Karpas-422 (cell line): ENCODE results near the gene CCN5. TPM values are rescaled to one million over a fixed set of nuclear protein-coding genes. Genes with fewer than 3 reads are reported as not detected.
A peak's percentile ranks its signal among the peaks of the same experiment; 100 is the strongest.

Source experiments
- DNase-seq: peaks from one replicate; pipeline ENCODE4 v3.0.0-alpha.2; 2015
- H2AFZ ChIP-seq: fragments of 200-600 bp; sonication (generic); 2 replicates; pipeline ENCODE4 v1.6.1; 2014; ENCODE audit warnings: antibody characterized with exemption, low read length, mixed read lengths
- H3K27ac ChIP-seq: fragments of 200-600 bp; sonication (generic); 2 replicates; pipeline ENCODE4 v1.5.1; 2014; ENCODE audit warnings: mild to moderate bottlenecking, low read length, moderate library complexity
- H3K27me3 ChIP-seq: fragments of 200-600 bp; sonication (generic); 2 replicates; pipeline ENCODE4 v1.6.1; 2014; ENCODE audit warnings: low read length, mixed read lengths
- H3K36me3 ChIP-seq: fragments of 200-600 bp; sonication (generic); 2 replicates; pipeline ENCODE4 v1.6.1; 2014; ENCODE audit warnings: low read length, mixed read lengths; ENCODE audit not compliant: insufficient read depth
- H3K4me1 ChIP-seq: fragments of 200-600 bp; sonication (generic); 2 replicates; pipeline ENCODE4 v1.6.1; 2014; ENCODE audit warnings: mild to moderate bottlenecking, low read length, mixed read lengths
- H3K4me2 ChIP-seq: fragments of 200-600 bp; sonication (generic); 2 replicates; pipeline ENCODE4 v1.6.1; 2014; ENCODE audit warnings: low read length, low read depth, mild to moderate bottlenecking; ENCODE audit not compliant: poor library complexity, severe bottlenecking
- H3K4me3 ChIP-seq: fragments of 200-600 bp; sonication (generic); 2 replicates; pipeline ENCODE4 v1.5.1; 2014; ENCODE audit warnings: mild to moderate bottlenecking, antibody characterized with exemption, low read length, mixed read lengths
- H3K79me2 ChIP-seq: fragments of 200-600 bp; sonication (generic); 2 replicates; pipeline ENCODE4 v1.6.1; 2014; ENCODE audit warnings: mild to moderate bottlenecking, low read length, mixed read lengths
- H3K9ac ChIP-seq: fragments of 200-600 bp; sonication (generic); 2 replicates; pipeline ENCODE4 v1.6.0; 2014; ENCODE audit warnings: low read length
- H3K9me2 ChIP-seq: fragments of 200-600 bp; sonication (generic), shearing (Covaris generic); replicated peaks from 2 replicates; pipeline ENCODE4 v1.6.0; 2014; ENCODE audit warnings: mild to moderate bottlenecking, low read length, moderate library complexity; ENCODE audit not compliant: insufficient read depth
- H3K9me3 ChIP-seq: fragments of 300-700, 200-600 bp; sonication (generic); 2 replicates; pipeline ENCODE4 v1.6.1; 2014; ENCODE audit warnings: low read length, mixed read lengths
- H4K20me1 ChIP-seq: fragments of 200-600 bp; sonication (generic); 2 replicates; pipeline ENCODE4 v1.6.1; 2014; ENCODE audit warnings: mild to moderate bottlenecking, antibody characterized with exemption, low read length, low read depth; ENCODE audit not compliant: insufficient read depth
- total RNA-seq: library from RNA; depleted of rRNA; stranded (reverse); fragments of >200 nt; shearing (Covaris generic); gene quantifications from 2 replicates; pipeline ENCODE4 v1.2.3, GENCODE V29; 2014; ENCODE audit warnings: low replicate concordance

The CCN5 gene
- total RNA-seq, 1 experiment from 2014 or later, result not detected

DNA sequence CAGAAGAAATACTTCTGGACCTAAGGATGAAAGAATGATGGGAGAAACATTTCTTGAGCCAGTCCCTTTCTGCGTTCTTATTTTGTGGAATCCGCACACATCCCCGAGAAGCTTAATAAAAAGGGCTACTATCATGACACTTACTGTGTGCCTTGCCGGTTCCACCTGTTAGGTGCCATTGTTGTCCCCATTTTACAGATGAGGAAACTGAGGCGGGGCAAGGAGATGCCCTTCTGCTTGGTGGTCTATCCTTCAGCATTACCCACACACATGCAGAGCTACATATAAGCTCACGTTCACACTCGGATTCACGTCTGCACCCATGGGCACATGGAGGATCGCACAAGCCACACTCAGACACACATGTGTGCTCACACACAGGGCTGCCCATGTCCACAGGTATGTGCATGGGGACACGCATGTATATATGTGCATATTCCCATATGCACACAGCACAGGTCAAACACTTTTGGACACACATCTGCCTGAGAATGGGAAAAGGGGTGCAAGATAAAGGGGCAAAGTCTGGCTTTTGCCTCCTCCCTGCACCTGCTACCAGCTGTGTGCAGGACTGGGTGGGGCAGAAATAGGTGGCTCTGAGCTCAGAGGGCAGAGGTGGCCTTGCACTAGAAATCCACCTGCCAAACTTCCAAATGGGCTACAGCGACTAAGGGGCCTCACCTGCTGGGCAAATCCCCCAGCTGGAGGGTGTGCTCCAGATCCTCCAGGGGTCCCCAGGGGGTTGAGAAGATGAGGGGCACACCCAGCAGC, 33.2 kb upstream of the CCN5 start:
- no peak for DNase-seq
- no peak overlapping the region for H3K4me3 ChIP-seq
- no peaks in the 10 kb centered on the region for H3K9me2 ChIP-seq
- H3K4me2 ChIP-seq, result no peak overlapping the region
- H2AFZ ChIP-seq, result no peak overlapping the region
- H3K4me1 ChIP-seq, result peaks cover 4% of the 10 kb centered on the region
- no peaks in the 10 kb centered on the region for H3K9me3 ChIP-seq
- H3K36me3 ChIP-seq, result no peaks in the 10 kb centered on the region
- no peaks in the 10 kb centered on the region for H3K79me2 ChIP-seq
- H3K27me3 ChIP-seq, result no peaks in the 10 kb centered on the region
- H3K27ac ChIP-seq, result no peak overlapping the region
- H3K9ac ChIP-seq, result no peak overlapping the region
- no peaks in the 10 kb centered on the region for H4K20me1 ChIP-seq

- DNase-seq, result peak; percentile 85
- Histone ChIP-seq H3K36me3 (no peaks in the 10 kb centered on the region), H2AFZ (no peak overlapping the region), H3K9me3 (no peaks in the 10 kb centered on the region), H3K4me3 (no peak overlapping the region), H3K27ac (no peak overlapping the region), H3K4me1 (peaks cover 4% of the 10 kb centered on the region), H3K4me2 (no peak overlapping the region), H3K9ac (no peak overlapping the region), H3K9me2 (no peaks in the 10 kb centered on the region), H3K27me3 (no peaks in the 10 kb centered on the region), H3K79me2 (no peaks in the 10 kb centered on the region), H4K20me1 (no peaks in the 10 kb centered on the region)
Measured at GRCh38 chr20:44683263-44684046, 31.7 kb upstream of the CCN5 start.

DNA sequence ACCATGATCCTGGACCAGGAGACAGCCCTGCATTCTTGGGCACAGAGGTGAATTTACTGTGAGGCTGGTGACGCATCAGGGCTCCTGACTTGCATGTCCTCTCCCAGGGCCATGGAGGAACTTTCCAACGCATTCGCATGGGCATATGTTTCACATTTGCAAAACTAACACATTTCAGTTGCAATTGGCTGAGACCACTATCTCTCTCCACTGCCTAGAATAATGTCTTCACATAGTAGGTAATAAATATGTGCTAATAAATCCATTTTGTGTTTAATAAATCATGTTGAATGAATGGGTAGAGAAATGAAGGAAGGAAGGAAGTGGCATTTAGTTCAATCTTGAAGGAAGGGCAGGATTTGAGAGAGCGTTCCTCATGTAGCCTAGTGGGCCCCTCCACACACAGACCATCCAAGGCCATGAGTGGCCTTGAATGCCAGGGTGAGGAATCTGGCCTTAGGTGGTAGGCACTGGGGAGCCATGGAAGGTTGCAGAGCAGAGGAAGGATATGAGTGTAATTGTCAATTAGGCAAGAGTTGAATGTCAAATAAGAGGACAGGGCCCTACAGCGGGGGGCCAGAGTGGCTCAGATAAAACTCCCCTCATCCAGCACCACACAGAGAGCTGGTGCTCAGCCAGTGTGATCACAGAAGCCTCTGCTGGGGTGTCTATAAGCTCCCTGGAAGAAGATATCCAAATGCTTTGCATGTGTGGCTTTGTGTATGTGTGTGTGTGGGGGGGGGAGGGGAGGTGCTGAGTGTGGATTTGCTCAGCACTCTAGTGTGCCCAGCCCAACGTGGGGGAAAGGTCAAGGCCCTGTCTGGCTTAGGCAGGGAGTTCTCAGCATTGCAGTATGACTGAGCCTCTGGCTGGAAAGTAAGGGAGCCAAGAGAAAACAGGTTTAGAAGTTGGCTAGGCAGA, 30.9 kb upstream of the CCN5 start:
- Histone ChIP-seq H3K4me1 (peaks cover 4% of the 10 kb centered on the region), H3K36me3 (no peaks in the 10 kb centered on the region), H3K79me2 (no peaks in the 10 kb centered on the region), H3K9me2 (no peaks in the 10 kb centered on the region), H3K27ac (no peak overlapping the region), H3K9me3 (no peaks in the 10 kb centered on the region), H2AFZ (no peak overlapping the region), H4K20me1 (no peaks in the 10 kb centered on the region), H3K27me3 (no peaks in the 10 kb centered on the region), H3K4me3 (no peak overlapping the region), H3K4me2 (no peak overlapping the region), H3K9ac (no peak overlapping the region)
- DNase-seq, result no peak

GRCh38 chr20:44686934-44687333, 28.2 kb upstream of the CCN5 start:
- H3K4me2 ChIP-seq, result no peak overlapping the region
- no peaks in the 10 kb centered on the region for H3K27me3 ChIP-seq
- no peak overlapping the region for H3K27ac ChIP-seq
- DNase-seq, result no peak
- H3K9me2 ChIP-seq, result no peaks in the 10 kb centered on the region
- no peaks in the 10 kb centered on the region for H3K79me2 ChIP-seq
- no peak overlapping the region for H3K4me3 ChIP-seq
- no peaks in the 10 kb centered on the region for H3K36me3 ChIP-seq
- no peak overlapping the region for H3K9ac ChIP-seq
- H2AFZ ChIP-seq, result no peak overlapping the region
- peaks cover 4% of the 10 kb centered on the region for H3K4me1 ChIP-seq
- no peaks in the 10 kb centered on the region for H3K9me3 ChIP-seq
- no peaks in the 10 kb centered on the region for H4K20me1 ChIP-seq

DNA sequence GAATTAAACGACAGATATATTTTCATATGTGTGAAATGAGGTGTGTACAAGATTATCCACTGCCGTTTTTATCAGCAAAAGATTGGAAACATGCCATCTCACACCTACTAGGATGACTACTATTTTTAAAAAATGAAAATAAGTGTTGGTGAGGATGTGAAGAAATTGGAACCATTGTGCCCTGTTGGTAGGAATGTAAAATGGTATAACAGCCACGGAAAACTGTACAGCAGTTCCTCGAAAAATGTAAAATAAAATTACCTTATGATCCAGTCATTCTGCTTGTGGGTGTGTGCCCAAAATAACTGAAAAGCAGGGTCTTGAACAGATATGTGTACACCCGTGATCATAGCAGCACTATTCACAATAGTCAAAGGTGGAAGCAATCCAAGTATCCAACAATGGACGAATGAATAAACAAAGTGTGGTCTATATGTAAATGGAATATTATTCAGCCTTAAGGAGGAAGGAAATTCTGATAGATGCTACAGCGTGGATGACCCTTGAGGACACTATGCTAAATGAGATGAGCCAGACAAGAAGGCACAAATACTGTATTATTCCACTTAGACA, 27.0 kb upstream of the CCN5 start:
- DNase-seq, result no peak
- H3K9ac ChIP-seq, result no peak overlapping the region
- no peaks in the 10 kb centered on the region for H3K36me3 ChIP-seq
- H3K4me3 ChIP-seq, result no peak overlapping the region
- H3K27ac ChIP-seq, result no peak overlapping the region
- no peaks in the 10 kb centered on the region for H3K79me2 ChIP-seq
- no peaks in the 10 kb centered on the region for H3K9me2 ChIP-seq
- no peak overlapping the region for H3K4me2 ChIP-seq
- no peaks in the 10 kb centered on the region for H4K20me1 ChIP-seq
- no peak overlapping the region for H2AFZ ChIP-seq
- no peaks in the 10 kb centered on the region for H3K9me3 ChIP-seq
- H3K27me3 ChIP-seq, result no peaks in the 10 kb centered on the region
- H3K4me1 ChIP-seq, result peaks cover 4% of the 10 kb centered on the region

GRCh38 chr20:44689809-44690208, 25.4 kb upstream of the CCN5 start:
- Histone ChIP-seq H3K9me2 (no peaks in the 10 kb centered on the region), H3K36me3 (no peaks in the 10 kb centered on the region), H4K20me1 (no peaks in the 10 kb centered on the region), H3K9ac (no peak overlapping the region), H3K27me3 (no peaks in the 10 kb centered on the region), H3K4me1 (no peaks in the 10 kb centered on the region), H2AFZ (no peak overlapping the region), H3K4me2 (no peak overlapping the region), H3K4me3 (no peak overlapping the region), H3K79me2 (no peaks in the 10 kb centered on the region), H3K27ac (no peak overlapping the region), H3K9me3 (no peaks in the 10 kb centered on the region)
- DNase-seq, result no peak

DNA sequence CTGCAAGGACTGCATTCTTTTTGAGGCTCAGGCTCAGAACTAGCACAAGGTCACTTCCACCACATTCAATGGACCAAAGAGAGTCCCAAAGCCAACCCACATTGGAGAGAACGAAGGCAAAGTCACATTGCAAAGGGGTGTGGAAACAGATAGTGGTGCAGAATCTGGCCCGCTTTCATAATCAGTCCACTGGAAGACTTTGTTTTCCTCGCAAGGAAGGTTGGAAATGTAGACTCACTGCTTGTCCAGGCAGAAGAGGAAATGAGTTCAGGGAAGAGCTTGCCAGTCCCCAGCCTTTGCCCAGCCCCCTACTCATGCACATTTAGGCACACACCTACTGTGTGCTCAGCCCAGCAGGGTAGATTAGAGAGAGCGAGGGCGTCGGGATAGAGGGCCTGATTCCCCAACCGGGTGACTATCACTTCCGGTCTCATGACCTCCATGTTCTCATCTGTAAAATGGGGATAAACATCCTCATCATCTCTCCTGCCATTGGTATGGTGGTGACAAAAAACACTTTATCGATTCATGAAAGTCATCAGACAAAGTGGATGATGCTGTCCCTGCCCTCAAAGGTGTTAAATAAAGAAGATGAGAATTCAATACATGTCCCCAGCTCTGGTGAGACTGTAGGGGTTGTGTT, 24.3 kb upstream of the CCN5 start:
- Histone ChIP-seq H3K36me3 (no peaks in the 10 kb centered on the region), H3K79me2 (no peaks in the 10 kb centered on the region), H3K27ac (no peak overlapping the region), H3K9me2 (no peaks in the 10 kb centered on the region), H3K9me3 (no peaks in the 10 kb centered on the region), H3K9ac (no peak overlapping the region), H2AFZ (no peak overlapping the region), H3K4me2 (no peak overlapping the region), H4K20me1 (no peaks in the 10 kb centered on the region), H3K4me1 (no peaks in the 10 kb centered on the region), H3K4me3 (no peak overlapping the region), H3K27me3 (no peaks in the 10 kb centered on the region)
- no peak for DNase-seq
